ENCODE data around the gene MDN1.

MDN1 gene

GRCh38 chr6:89596484-89596883 is 223.1 kb downstream of the MDN1 start:
- no peak for DNase-seq (ENCODE audit: low read depth)

DNA sequence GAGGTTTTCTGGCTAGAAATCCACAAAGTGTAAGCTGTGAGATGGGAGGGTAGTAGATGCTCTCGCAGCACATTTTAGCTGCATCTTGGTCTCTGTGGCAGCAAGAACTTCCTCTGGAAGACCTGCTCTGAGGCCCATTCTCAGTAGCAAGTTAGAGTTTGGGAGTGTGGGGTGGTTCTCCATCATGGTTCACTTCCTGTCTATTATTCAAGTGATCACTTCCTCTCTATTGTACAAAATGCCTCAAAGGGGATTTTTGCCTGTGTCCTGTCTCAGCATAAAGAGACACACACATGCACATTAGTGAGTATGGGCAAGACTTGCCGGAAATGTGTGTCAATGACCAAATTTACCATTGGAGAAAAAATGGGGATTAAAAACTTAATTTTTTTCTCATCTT is 223.5 kb downstream of the MDN1 start:
- DNase-seq (ENCODE audit: low read depth), result no peak
